GM23338 (cell line): Measurements from ENCODE around the gene PIRT.

Experiments used
- CREB1 ChIP-seq: fragments of 250-450 bp; sonication (Bioruptor Pico); IDR thresholded peaks from 2 replicates; pipeline ENCODE4 v1.5.0; 2020; ENCODE audit warnings: low read depth, mild to moderate bottlenecking, moderate library complexity
- EZH2phosphoT487 ChIP-seq: fragments of 200-600 bp; sonication (generic); IDR thresholded peaks from one replicate; pipeline ENCODE4 v1.8.1; 2018; ENCODE audit warnings: antibody characterized with exemption; ENCODE audit not compliant: unreplicated experiment
- POLR2AphosphoS5 ChIP-seq: IDR thresholded peaks from 2 replicates; pipeline ENCODE4 v1.6.1; 2016; ENCODE audit warnings: antibody characterized with exemption, low read depth
- TF ChIP-seq, protein P1 (sequence below), 2 experiments: fragments of 200-600 bp in 1 of 2; sonication (generic) in 1 of 2; conservative IDR thresholded peaks; 2 replicates each; pipeline versions ENCODE4 v1.5.1 to v1.6.1; 2016 to 2017; ENCODE audit warnings: antibody characterized with exemption in 2 of 2, low read depth in 2 of 2, mild to moderate bottlenecking in 2 of 2, moderate library complexity in 1 of 2
- TF ChIP-seq, protein P2 (sequence below): IDR thresholded peaks from one replicate; pipeline ENCODE4 v1.6.1; 2018; ENCODE audit warnings: antibody characterized with exemption; ENCODE audit not compliant: unreplicated experiment
- TF ChIP-seq, protein P3 (sequence below): IDR thresholded peaks from 2 replicates; pipeline ENCODE4 v1.6.1; 2016; ENCODE audit warnings: antibody characterized with exemption

DNA sequence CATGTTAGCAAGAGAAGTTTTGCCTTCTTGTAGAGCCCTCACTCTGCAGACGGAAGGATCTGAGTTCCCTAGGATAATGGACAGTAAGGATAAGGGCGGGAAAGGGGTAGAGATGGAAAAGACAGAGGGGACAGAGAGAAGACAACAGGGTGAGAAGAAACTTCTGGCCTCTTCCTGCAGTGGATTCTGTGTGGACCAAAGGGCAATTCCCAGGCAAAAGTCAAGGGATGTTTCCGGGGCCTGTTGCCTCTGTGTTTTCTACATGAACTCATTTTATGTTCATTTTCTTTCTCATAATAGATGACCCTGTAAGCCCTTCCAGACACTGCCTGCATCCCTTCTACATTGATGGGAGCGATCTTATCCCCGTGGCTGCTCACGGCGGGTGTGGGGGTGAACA is 33.3 kb downstream of the PIRT start:
- TF ChIP-seq, protein P1, sequence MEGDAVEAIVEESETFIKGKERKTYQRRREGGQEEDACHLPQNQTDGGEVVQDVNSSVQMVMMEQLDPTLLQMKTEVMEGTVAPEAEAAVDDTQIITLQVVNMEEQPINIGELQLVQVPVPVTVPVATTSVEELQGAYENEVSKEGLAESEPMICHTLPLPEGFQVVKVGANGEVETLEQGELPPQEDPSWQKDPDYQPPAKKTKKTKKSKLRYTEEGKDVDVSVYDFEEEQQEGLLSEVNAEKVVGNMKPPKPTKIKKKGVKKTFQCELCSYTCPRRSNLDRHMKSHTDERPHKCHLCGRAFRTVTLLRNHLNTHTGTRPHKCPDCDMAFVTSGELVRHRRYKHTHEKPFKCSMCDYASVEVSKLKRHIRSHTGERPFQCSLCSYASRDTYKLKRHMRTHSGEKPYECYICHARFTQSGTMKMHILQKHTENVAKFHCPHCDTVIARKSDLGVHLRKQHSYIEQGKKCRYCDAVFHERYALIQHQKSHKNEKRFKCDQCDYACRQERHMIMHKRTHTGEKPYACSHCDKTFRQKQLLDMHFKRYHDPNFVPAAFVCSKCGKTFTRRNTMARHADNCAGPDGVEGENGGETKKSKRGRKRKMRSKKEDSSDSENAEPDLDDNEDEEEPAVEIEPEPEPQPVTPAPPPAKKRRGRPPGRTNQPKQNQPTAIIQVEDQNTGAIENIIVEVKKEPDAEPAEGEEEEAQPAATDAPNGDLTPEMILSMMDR (conservative IDR thresholded peaks at IDR 0.05; ENCODE audit: low read depth in 2 of 2) = no peak
- TF ChIP-seq EZH2phosphoT487 (no peak), POLR2AphosphoS5 (no peak), CREB1 (CRISPR knock-in tag) (no peak)
- TF ChIP-seq, protein P2, sequence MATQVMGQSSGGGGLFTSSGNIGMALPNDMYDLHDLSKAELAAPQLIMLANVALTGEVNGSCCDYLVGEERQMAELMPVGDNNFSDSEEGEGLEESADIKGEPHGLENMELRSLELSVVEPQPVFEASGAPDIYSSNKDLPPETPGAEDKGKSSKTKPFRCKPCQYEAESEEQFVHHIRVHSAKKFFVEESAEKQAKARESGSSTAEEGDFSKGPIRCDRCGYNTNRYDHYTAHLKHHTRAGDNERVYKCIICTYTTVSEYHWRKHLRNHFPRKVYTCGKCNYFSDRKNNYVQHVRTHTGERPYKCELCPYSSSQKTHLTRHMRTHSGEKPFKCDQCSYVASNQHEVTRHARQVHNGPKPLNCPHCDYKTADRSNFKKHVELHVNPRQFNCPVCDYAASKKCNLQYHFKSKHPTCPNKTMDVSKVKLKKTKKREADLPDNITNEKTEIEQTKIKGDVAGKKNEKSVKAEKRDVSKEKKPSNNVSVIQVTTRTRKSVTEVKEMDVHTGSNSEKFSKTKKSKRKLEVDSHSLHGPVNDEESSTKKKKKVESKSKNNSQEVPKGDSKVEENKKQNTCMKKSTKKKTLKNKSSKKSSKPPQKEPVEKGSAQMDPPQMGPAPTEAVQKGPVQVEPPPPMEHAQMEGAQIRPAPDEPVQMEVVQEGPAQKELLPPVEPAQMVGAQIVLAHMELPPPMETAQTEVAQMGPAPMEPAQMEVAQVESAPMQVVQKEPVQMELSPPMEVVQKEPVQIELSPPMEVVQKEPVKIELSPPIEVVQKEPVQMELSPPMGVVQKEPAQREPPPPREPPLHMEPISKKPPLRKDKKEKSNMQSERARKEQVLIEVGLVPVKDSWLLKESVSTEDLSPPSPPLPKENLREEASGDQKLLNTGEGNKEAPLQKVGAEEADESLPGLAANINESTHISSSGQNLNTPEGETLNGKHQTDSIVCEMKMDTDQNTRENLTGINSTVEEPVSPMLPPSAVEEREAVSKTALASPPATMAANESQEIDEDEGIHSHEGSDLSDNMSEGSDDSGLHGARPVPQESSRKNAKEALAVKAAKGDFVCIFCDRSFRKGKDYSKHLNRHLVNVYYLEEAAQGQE = no peak
- TF ChIP-seq, protein P3, sequence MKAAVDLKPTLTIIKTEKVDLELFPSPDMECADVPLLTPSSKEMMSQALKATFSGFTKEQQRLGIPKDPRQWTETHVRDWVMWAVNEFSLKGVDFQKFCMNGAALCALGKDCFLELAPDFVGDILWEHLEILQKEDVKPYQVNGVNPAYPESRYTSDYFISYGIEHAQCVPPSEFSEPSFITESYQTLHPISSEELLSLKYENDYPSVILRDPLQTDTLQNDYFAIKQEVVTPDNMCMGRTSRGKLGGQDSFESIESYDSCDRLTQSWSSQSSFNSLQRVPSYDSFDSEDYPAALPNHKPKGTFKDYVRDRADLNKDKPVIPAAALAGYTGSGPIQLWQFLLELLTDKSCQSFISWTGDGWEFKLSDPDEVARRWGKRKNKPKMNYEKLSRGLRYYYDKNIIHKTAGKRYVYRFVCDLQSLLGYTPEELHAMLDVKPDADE = no peak
